Measurements from ENCODE around the gene ADGRD2. TPM values are rescaled to one million over a fixed set of nuclear protein-coding genes. Genes with fewer than 3 reads are reported as not detected.

Gene ADGRD2
- total RNA-seq, 1 experiment from 2014 or later, result not detected

DNA sequence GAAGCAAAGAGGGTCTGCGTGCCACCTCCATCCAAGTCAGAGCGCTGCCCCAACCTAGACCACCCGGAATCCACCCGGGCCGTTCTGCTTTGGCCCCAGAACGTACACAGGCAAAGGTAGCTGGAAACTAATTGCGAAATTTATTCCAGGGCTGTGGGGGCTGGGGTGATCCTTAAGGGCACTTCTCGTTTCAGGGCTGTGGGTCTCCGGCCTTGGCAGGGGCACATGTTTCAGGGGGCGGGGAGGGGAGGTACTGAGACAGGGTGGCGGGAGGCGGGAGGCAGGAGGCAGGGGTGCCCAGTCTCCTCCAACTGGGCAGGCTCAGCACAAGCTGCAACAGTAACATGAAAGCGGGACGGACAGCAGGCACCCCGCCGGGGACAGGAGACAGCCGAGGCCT, 30.9 kb downstream of the ADGRD2 start:
- no peak for ATAC-seq
- Histone ChIP-seq H3K27ac (ENCODE audit: low read length) (no peak overlapping the region), H3K9ac (ENCODE audit: low read length) (no peak overlapping the region), H3K9me2 (replicated peaks; ENCODE audit: low read length) (no peaks in the 10 kb centered on the region), H3K79me2 (ENCODE audit: low read length) (no peaks in the 10 kb centered on the region), H4K20me1 (ENCODE audit: low read length) (no peaks in the 10 kb centered on the region), H3K4me3 (ENCODE audit: low read length) (no peak overlapping the region), H3K4me2 (ENCODE audit: low read length) (no peak overlapping the region), H3K4me1 (ENCODE audit: insufficient read depth, low read length) (no peaks in the 10 kb centered on the region), H2AFZ (ENCODE audit: low read length) (no peak overlapping the region), H3K36me3 (ENCODE audit: low read depth, low read length) (no peaks in the 10 kb centered on the region), H3K9me3 (ENCODE audit: low read length) (no peaks in the 10 kb centered on the region), H3F3A (ENCODE audit: low read length, unreplicated experiment) (no peaks in the 10 kb centered on the region), H3K27me3 (ENCODE audit: low read length) (no peaks in the 10 kb centered on the region)
- no peak for DNase-seq
- ChIA-PET CTCF (no interaction called here), POLR2A (ENCODE audit: unreplicated experiment) (no interaction called here)
- intact Hi-C loops (cut with micrococcal nuclease), result no loop called here
- BruUV-seq (replicated peaks), result no TSS peak
- TF ChIP-seq EZH2phosphoT487 (IDR thresholded peaks at IDR 0.05; ENCODE audit: borderline replicate concordance, low read length) (no peak), EZH2 (IDR thresholded peaks at IDR 0.05; ENCODE audit: low read length, unreplicated experiment) (no peak)
- TF ChIP-seq, protein P1, sequence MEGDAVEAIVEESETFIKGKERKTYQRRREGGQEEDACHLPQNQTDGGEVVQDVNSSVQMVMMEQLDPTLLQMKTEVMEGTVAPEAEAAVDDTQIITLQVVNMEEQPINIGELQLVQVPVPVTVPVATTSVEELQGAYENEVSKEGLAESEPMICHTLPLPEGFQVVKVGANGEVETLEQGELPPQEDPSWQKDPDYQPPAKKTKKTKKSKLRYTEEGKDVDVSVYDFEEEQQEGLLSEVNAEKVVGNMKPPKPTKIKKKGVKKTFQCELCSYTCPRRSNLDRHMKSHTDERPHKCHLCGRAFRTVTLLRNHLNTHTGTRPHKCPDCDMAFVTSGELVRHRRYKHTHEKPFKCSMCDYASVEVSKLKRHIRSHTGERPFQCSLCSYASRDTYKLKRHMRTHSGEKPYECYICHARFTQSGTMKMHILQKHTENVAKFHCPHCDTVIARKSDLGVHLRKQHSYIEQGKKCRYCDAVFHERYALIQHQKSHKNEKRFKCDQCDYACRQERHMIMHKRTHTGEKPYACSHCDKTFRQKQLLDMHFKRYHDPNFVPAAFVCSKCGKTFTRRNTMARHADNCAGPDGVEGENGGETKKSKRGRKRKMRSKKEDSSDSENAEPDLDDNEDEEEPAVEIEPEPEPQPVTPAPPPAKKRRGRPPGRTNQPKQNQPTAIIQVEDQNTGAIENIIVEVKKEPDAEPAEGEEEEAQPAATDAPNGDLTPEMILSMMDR (conservative IDR thresholded peaks at IDR 0.05; ENCODE audit: low read depth, low read length), result no peak

DNA sequence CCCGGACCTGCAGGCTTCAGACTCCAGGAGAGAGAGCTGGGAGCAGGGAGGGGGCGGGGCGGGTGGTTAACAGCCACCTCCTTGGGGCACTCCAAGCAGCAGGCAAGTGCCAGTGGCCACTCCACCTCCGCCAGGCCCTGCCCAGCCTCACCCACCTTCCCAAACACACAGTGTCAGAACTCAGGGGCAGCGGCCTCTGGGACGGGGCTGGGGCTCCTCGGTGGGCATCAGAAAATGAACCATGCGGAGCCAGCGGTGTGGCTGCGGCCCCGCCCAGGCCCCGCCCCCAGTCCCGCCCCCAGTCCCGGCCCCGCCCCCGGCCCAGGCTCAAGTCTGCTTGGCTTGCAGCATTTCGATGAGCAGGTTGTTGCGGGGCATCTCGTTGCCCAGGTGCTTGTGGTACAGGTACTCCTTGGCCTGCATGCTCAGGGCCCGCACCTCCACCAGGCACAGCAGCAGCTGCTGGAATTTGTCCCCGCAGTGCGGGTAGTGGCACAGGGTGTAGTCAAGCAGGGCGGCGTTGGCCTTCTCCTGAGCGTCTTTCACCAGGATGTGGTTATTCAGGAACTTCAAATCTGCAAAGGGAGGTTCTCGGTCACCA, 32.3 kb downstream of the ADGRD2 start:
- Histone ChIP-seq H3K27ac (ENCODE audit: low read length) (no peak overlapping the region), H3K9ac (ENCODE audit: low read length) (no peak overlapping the region), H3F3A (ENCODE audit: low read length, unreplicated experiment) (no peaks in the 10 kb centered on the region), H3K79me2 (ENCODE audit: low read length) (no peaks in the 10 kb centered on the region), H3K4me3 (ENCODE audit: low read length) (no peak overlapping the region), H3K4me1 (ENCODE audit: insufficient read depth, low read length) (no peaks in the 10 kb centered on the region), H3K36me3 (ENCODE audit: low read depth, low read length) (no peaks in the 10 kb centered on the region), H3K27me3 (ENCODE audit: low read length) (no peaks in the 10 kb centered on the region), H2AFZ (ENCODE audit: low read length) (no peak overlapping the region), H3K4me2 (ENCODE audit: low read length) (no peak overlapping the region), H3K9me3 (ENCODE audit: low read length) (no peaks in the 10 kb centered on the region), H3K9me2 (replicated peaks; ENCODE audit: low read length) (no peaks in the 10 kb centered on the region), H4K20me1 (ENCODE audit: low read length) (no peaks in the 10 kb centered on the region)
- intact Hi-C loops (cut with micrococcal nuclease), result no loop called here
- DNase-seq (no peak), ATAC-seq (no peak)
- POLR2A ChIA-PET (ENCODE audit: unreplicated experiment), result no interaction called here
- CTCF ChIA-PET, result no interaction called here
- TF ChIP-seq, protein P1 (conservative IDR thresholded peaks at IDR 0.05; ENCODE audit: low read depth, low read length), result no peak
- TF ChIP-seq EZH2phosphoT487 (IDR thresholded peaks at IDR 0.05; ENCODE audit: borderline replicate concordance, low read length), result no peak
- no peak for TF ChIP-seq EZH2 (IDR thresholded peaks at IDR 0.05; ENCODE audit: low read length, unreplicated experiment)
- no TSS peak for BruUV-seq (replicated peaks)

DNA sequence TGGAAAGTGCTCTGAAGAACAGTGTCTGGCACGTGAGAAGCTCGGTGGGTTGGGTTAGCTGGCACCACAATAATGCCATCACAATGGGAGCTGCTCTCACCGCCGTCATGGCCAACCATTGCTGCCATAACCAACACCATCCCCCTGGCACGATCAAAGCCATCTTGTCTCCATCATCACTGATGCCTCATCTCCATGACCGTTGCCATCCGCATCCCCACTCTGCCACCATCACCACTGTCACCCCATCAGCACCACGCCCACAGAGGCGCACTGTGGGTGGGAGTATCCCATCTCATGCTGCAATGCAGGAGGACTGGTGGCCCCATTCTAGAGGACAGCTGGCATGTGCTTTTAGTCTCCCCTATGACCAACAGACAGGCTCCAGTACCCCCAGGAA, 33.2 kb downstream of the ADGRD2 start:
- DNase-seq (no peak), ATAC-seq (no peak)
- Histone ChIP-seq H3K9ac (ENCODE audit: low read length) (no peak overlapping the region), H3K27me3 (ENCODE audit: low read length) (no peaks in the 10 kb centered on the region), H3K36me3 (ENCODE audit: low read depth, low read length) (no peaks in the 10 kb centered on the region), H4K20me1 (ENCODE audit: low read length) (no peaks in the 10 kb centered on the region), H3K79me2 (ENCODE audit: low read length) (no peaks in the 10 kb centered on the region), H3K4me2 (ENCODE audit: low read length) (no peak overlapping the region), H3K9me2 (replicated peaks; ENCODE audit: low read length) (no peaks in the 10 kb centered on the region), H3F3A (ENCODE audit: low read length, unreplicated experiment) (no peaks in the 10 kb centered on the region), H3K4me3 (ENCODE audit: low read length) (no peak overlapping the region), H3K27ac (ENCODE audit: low read length) (no peak overlapping the region), H3K9me3 (ENCODE audit: low read length) (no peaks in the 10 kb centered on the region), H3K4me1 (ENCODE audit: insufficient read depth, low read length) (no peaks in the 10 kb centered on the region), H2AFZ (ENCODE audit: low read length) (no peak overlapping the region)
- ChIA-PET CTCF (no interaction called here), POLR2A (ENCODE audit: unreplicated experiment) (no interaction called here)
- TF ChIP-seq, protein P1 (conservative IDR thresholded peaks at IDR 0.05; ENCODE audit: low read depth, low read length), result no peak
- TF ChIP-seq EZH2 (IDR thresholded peaks at IDR 0.05; ENCODE audit: low read length, unreplicated experiment) (no peak), EZH2phosphoT487 (IDR thresholded peaks at IDR 0.05; ENCODE audit: borderline replicate concordance, low read length) (no peak)
- no TSS peak for BruUV-seq (replicated peaks)
- intact Hi-C loops (cut with micrococcal nuclease), result no loop called here

All from PC-3 (cell line).